HG03521 (cell line): Measurements from ENCODE around the gene NPB.

ENCODE experiments used
- ATAC-seq: cut with Tn5 transposase; IDR thresholded peaks from one replicate; pipeline ENCODE4 v1.9.1; 2021; ENCODE audit warnings: mild to moderate bottlenecking, moderate library complexity; ENCODE audit not compliant: unreplicated experiment

The NPB gene

GRCh38 chr17:81934850-81935708, 33.0 kb downstream of the NPB start:
- no peak for ATAC-seq

DNA sequence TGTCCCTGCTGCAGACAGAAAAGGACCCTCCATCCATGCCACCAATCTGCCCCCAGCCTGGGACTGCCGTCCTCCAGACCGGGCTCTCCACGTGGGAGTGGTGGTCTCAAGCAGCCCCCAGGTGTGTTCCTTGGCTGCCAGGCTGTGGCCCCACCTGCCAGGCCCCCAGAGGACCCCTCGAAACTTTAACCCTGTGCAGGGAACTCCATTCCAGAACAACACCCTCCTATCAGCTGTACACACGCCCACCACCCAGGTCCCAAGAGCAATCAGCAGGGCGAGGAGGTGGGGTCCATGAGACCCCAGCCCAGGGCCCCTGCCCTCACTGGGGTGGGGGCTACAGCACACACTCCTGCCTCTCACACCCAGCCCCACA, 33.7 kb downstream of the NPB start:
- no peak for ATAC-seq

DNA sequence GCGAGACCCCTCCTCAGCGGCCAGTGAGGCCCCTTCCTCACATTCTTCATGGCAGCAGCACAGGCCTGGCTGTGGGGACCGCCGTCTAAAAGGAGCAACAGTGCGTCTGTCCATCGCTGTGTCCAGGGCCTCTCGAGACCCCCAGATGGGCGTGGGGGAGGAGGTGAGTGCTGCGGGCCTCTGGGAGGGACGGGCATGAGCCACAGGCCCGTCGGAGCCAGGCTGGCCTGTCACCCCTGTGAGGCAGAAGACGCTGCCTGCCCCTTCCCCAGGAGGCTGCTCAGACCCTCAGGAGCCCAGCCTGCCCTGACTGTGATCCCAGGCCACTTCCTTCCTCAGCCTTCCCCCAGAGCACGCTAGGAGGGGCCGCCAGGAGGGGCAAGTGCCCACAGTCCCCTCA, 37.2 kb downstream of the NPB start:
- no peak for ATAC-seq

DNA sequence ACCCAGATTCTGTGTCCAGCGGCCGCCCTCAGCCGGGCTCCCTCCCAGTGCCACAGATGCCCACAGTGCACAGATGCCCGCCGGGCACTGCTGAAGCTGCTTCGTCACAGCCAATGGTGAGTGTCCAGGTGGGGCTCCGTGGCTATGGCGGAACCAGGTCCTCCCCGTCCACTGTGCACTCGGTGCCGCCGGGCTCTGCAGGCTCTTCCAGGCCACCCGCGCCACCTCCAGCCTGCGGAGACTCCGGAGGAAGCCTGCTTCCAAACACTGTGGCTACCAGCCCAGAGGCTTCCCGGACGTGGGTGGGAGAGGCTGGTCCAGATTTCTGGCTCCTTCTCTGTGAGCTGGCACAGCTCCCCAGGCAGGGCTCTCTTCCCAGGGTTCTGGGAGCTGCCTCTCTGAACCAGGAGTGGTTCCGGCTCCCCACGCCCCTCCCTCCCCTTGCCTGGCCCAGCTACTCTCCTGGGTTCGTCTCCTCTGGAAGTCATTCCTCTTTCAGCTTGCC, 37.9 kb downstream of the NPB start:
- ATAC-seq: no peak

- no peak for ATAC-seq
Observed at GRCh38 chr17:81940538-81941483, 38.8 kb downstream of the NPB start.

DNA sequence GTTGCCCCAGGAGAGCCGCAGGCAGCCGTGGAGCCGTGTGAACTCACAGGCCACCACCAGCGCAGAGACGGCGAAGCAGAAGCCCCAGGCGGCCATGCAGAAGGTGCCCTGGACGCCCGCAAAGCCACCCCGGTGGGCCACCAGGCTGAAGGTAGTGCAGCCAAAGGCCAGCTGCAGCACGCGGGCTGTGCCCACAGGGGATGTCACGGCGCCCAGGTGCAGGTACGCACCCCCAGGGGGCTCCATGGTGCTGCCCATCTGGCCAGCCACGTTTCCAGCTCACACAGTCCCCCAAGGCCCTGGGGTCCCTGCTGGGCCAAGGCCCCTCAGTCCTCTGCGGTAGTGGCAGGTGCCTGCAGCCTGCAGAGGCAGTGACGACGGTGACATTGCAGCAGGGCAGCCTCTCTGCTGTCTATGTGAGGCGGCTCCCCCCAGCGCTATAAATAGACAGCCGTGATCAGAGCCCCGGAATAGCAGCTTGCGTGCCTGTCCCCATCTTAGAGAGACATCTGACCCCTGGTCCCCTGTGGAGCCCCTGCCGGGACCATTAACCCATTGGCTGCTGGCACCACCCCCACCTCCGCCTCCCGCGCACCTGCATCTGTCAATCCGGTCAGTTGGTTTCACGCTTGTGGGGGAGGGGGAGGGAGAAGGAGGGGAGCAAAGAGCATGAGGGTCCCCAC, 39.6 kb downstream of the NPB start:
- ATAC-seq: no peak

- ATAC-seq: no peak
Observed at GRCh38 chr17:81942167-81942553, 40.1 kb downstream of the NPB start.

DNA sequence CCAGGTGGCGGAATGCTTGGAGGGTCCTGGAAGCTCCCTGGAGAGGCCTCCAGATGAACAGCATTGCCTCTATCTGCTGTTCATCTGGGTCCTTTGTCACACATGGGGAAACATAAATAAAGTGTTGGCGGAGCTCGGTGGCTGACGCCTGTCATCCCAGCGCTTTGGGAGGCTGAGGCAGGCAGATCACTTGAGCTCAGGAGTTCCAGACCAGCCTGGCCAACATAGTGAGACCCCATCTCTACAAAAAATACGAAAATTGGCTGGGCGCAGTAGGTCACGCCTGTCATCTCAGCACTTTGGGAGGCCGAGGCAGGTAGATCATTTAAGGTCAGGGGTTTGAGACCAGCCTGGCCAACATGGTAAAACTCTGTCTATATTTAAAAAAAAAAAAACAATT, 42.8 kb downstream of the NPB start:
- no peak for ATAC-seq

DNA sequence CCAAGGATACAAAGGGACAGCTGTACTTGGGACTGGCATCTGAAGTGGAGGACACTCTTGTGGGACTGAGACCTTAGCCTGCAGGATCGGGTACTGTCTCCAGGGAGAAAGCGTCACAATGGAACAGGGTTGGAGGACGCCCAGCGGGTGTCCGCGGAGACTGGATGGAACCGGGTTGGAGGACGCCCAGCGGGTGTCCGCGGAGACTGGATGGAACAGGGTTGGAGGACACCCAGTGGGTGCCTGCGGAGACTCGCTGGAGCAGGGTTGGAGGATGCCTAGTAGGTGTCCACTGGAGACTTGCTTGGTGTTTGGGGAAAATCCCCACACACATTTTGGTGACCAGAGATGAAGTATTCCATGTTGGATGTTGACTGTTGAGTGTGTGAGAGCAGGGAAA, 45.2 kb downstream of the NPB start, which contains the start of gene MYADML2:
TSS of gene MYADML2 (minus strand) at position 45 of the 400 bp plus-strand sequence. CDS start 5,492 bp downstream, outside the sequence.
- ATAC-seq: no peak

GRCh38 chr17:81948635-81949378, 46.8 kb downstream of the NPB start:
- ATAC-seq: no peak

- ATAC-seq: no peak
Observed at GRCh38 chr17:81950501-81950900, 48.5 kb downstream of the NPB start.

GRCh38 chr17:81951785-81952684, 50.0 kb downstream of the NPB start:
- ATAC-seq: no peak
